Activated naive CD8-positive, alpha-beta T cell (primary cell): ENCODE data around the gene VPS13D.

Experiments used
- H3K27ac Mint-ChIP-seq: one replicate; pipeline ENCODE4 v1.8.0; 2021; ENCODE audit warnings: mixed read lengths
- H3K27me3 Mint-ChIP-seq: one replicate; pipeline ENCODE4 v1.8.0; 2021; ENCODE audit warnings: mixed read lengths
- H3K36me3 Mint-ChIP-seq: one replicate; pipeline ENCODE4 v1.8.0; 2021; ENCODE audit warnings: mixed read lengths
- H3K4me1 Mint-ChIP-seq: one replicate; pipeline ENCODE4 v1.8.0; 2021; ENCODE audit warnings: low read depth, mixed read lengths
- H3K4me3 Mint-ChIP-seq: one replicate; pipeline ENCODE4 v1.8.0; 2021; ENCODE audit warnings: mild to moderate bottlenecking, mixed read lengths
- H3K9me3 Mint-ChIP-seq: one replicate; pipeline ENCODE4 v1.8.0; 2021; ENCODE audit warnings: low read depth, mixed read lengths

The VPS13D gene

GRCh38 chr1:12359359-12360133 is 129.7 kb downstream of the VPS13D start:
- Mint-ChIP-seq H3K36me3 (peaks cover 24% of the 10 kb centered on the region), H3K4me3 (no peak overlapping the region), H3K27ac (peak overlapping the region; percentile 9), H3K9me3 (no peaks in the 10 kb centered on the region), H3K4me1 (peaks cover 3% of the 10 kb centered on the region), H3K27me3 (no peaks in the 10 kb centered on the region)

GRCh38 chr1:12368646-12369045 is 138.8 kb downstream of the VPS13D start:
- Mint-ChIP-seq H3K27me3 (no peaks in the 10 kb centered on the region), H3K36me3 (peaks cover 26% of the 10 kb centered on the region), H3K9me3 (no peaks in the 10 kb centered on the region), H3K4me3 (no peak overlapping the region), H3K4me1 (peaks cover 7% of the 10 kb centered on the region), H3K27ac (no peak overlapping the region)

GRCh38 chr1:12369258-12369657 is 139.4 kb downstream of the VPS13D start:
- H3K27me3 Mint-ChIP-seq = no peaks in the 10 kb centered on the region
- peaks cover 26% of the 10 kb centered on the region for H3K36me3 Mint-ChIP-seq
- peak overlapping the region; percentile 58 for H3K27ac Mint-ChIP-seq
- H3K4me3 Mint-ChIP-seq = no peak overlapping the region
- peaks cover 7% of the 10 kb centered on the region for H3K4me1 Mint-ChIP-seq
- no peaks in the 10 kb centered on the region for H3K9me3 Mint-ChIP-seq

GRCh38 chr1:12370333-12370975 is 140.6 kb downstream of the VPS13D start:
- Mint-ChIP-seq H3K9me3 (no peaks in the 10 kb centered on the region), H3K4me3 (no peak overlapping the region), H3K27me3 (no peaks in the 10 kb centered on the region), H3K4me1 (peaks cover 7% of the 10 kb centered on the region), H3K36me3 (peaks cover 26% of the 10 kb centered on the region), H3K27ac (peak overlapping the region; percentile 2)

GRCh38 chr1:12371053-12371452 is 141.2 kb downstream of the VPS13D start:
- Mint-ChIP-seq H3K36me3 (peaks cover 26% of the 10 kb centered on the region), H3K9me3 (no peaks in the 10 kb centered on the region), H3K27me3 (no peaks in the 10 kb centered on the region), H3K4me3 (no peak overlapping the region), H3K27ac (no peak overlapping the region), H3K4me1 (peaks cover 7% of the 10 kb centered on the region)

GRCh38 chr1:12372180-12372579 is 142.3 kb downstream of the VPS13D start:
- H3K27me3 Mint-ChIP-seq = no peaks in the 10 kb centered on the region
- H3K4me3 Mint-ChIP-seq = no peak overlapping the region
- H3K36me3 Mint-ChIP-seq = peaks cover 32% of the 10 kb centered on the region
- H3K9me3 Mint-ChIP-seq = no peaks in the 10 kb centered on the region
- H3K4me1 Mint-ChIP-seq = peaks cover 7% of the 10 kb centered on the region
- H3K27ac Mint-ChIP-seq = no peak overlapping the region

GRCh38 chr1:12372761-12373160 is 142.9 kb downstream of the VPS13D start:
- H3K27ac Mint-ChIP-seq = peak overlapping the region; percentile 2
- peaks cover 32% of the 10 kb centered on the region for H3K36me3 Mint-ChIP-seq
- H3K9me3 Mint-ChIP-seq = no peaks in the 10 kb centered on the region
- H3K27me3 Mint-ChIP-seq = no peaks in the 10 kb centered on the region
- peaks cover 7% of the 10 kb centered on the region for H3K4me1 Mint-ChIP-seq
- no peak overlapping the region for H3K4me3 Mint-ChIP-seq

- peaks cover 29% of the 10 kb centered on the region for H3K36me3 Mint-ChIP-seq
- H3K27me3 Mint-ChIP-seq = no peaks in the 10 kb centered on the region
- H3K9me3 Mint-ChIP-seq = no peaks in the 10 kb centered on the region
- peaks cover 7% of the 10 kb centered on the region for H3K4me1 Mint-ChIP-seq
- H3K27ac Mint-ChIP-seq = no peak overlapping the region
- H3K4me3 Mint-ChIP-seq = no peak overlapping the region
Measured at GRCh38 chr1:12375133-12375829, 145.5 kb downstream of the VPS13D start.

- Mint-ChIP-seq H3K27ac (no peak overlapping the region), H3K4me3 (no peak overlapping the region), H3K4me1 (peaks cover 10% of the 10 kb centered on the region), H3K9me3 (no peaks in the 10 kb centered on the region), H3K36me3 (peaks cover 26% of the 10 kb centered on the region), H3K27me3 (no peaks in the 10 kb centered on the region)
Measured at GRCh38 chr1:12376236-12377045, 146.6 kb downstream of the VPS13D start.

GRCh38 chr1:12380326-12381249 is 150.8 kb downstream of the VPS13D start:
- H3K4me1 Mint-ChIP-seq = peaks cover 35% of the 10 kb centered on the region
- no peak overlapping the region for H3K27ac Mint-ChIP-seq
- peaks cover 41% of the 10 kb centered on the region for H3K36me3 Mint-ChIP-seq

GRCh38 chr1:12383001-12383400 is 153.2 kb downstream of the VPS13D start:
- H3K4me1 Mint-ChIP-seq = peaks cover 54% of the 10 kb centered on the region
- H3K27ac Mint-ChIP-seq = peak overlapping the region; percentile 58
- no peak overlapping the region for H3K4me3 Mint-ChIP-seq
- H3K36me3 Mint-ChIP-seq = peaks cover 56% of the 10 kb centered on the region
- peaks cover 4% of the 10 kb centered on the region for H3K9me3 Mint-ChIP-seq
- no peaks in the 10 kb centered on the region for H3K27me3 Mint-ChIP-seq

More at GRCh38 chr1:12380326-12381249, 150.8 kb downstream of the VPS13D start:
- Mint-ChIP-seq H3K4me3 (no peak overlapping the region), H3K9me3 (no peaks in the 10 kb centered on the region), H3K27me3 (no peaks in the 10 kb centered on the region)

GRCh38 chr1:12383786-12384185 is 154.0 kb downstream of the VPS13D start:
- Mint-ChIP-seq H3K27me3 (no peaks in the 10 kb centered on the region), H3K4me1 (peaks cover 56% of the 10 kb centered on the region), H3K4me3 (peak overlapping the region; percentile 25), H3K36me3 (peaks cover 60% of the 10 kb centered on the region), H3K27ac (peak overlapping the region; percentile 76), H3K9me3 (peaks cover 4% of the 10 kb centered on the region)

GRCh38 chr1:12384836-12385456 is 155.1 kb downstream of the VPS13D start:
- peak overlapping the region; percentile 93 for H3K27ac Mint-ChIP-seq
- H3K4me3 Mint-ChIP-seq = peak overlapping the region; percentile 70
- H3K36me3 Mint-ChIP-seq = peaks cover 66% of the 10 kb centered on the region
- H3K9me3 Mint-ChIP-seq = peaks cover 4% of the 10 kb centered on the region
- no peaks in the 10 kb centered on the region for H3K27me3 Mint-ChIP-seq
- H3K4me1 Mint-ChIP-seq = peaks cover 56% of the 10 kb centered on the region
